Ovary (tissue), 3 donors: ENCODE data around the gene SPTBN5.

Source experiments
- CTCF ChIP-seq, 3 donors: fragments of 450-650 bp in 2 of 3; fragments of 200-600 bp in 1 of 3; IDR thresholded peaks; one replicate each; pipeline versions ENCODE4 v1.5.1 to v1.8.0; 2016 to 2022; ENCODE audit warnings: antibody characterized with exemption in 3 of 3, mild to moderate bottlenecking in 1 of 3
- POLR2A ChIP-seq: fragments of 450-650 bp; IDR thresholded peaks from one replicate; pipeline ENCODE4 v1.6.1; 2017; ENCODE audit warnings: antibody characterized with exemption, mild to moderate bottlenecking, moderate library complexity
- donor health status: DM: no; HTN: no; CAD: no.

- TF ChIP-seq POLR2A: no peak
- TF ChIP-seq CTCF (IDR thresholded peaks at IDR 0.05): no peak
Measured at GRCh38 chr15:41881920-41882688, 11.7 kb downstream of the SPTBN5 start.
